Measurements from ENCODE around the gene CDK5RAP3. TPM values are rescaled to one million over a fixed set of nuclear protein-coding genes. Genes with fewer than 3 reads are reported as not detected.

The CDK5RAP3 gene
- total and polyA plus RNA-seq, 2 donors from 2014 or later (not counting 2 experiments from before 2014, with no cell fraction given): 77.6 to 83.6 TPM

Other genes starting within 250 kb of the CDK5RAP3 start
- not detected in 2 replicates for gene TBX21, start 237.9 kb upstream of the CDK5RAP3 start, total RNA-seq
- not detected in 2 replicates for gene TBX21, start 237.9 kb upstream of the CDK5RAP3 start, polyA plus RNA-seq
- gene OSBPL7, start 149.3 kb upstream of the CDK5RAP3 start, total RNA-seq: 5.0 and 5.6 TPM in 2 replicates
- 3.2 and 3.7 TPM in 2 replicates for gene OSBPL7, start 149.3 kb upstream of the CDK5RAP3 start, polyA plus RNA-seq
- gene MRPL10, start 139.6 kb upstream of the CDK5RAP3 start, total RNA-seq: 37.1 and 39.2 TPM in 2 replicates
- 46.7 and 49.5 TPM in 2 replicates for gene MRPL10, start 139.6 kb upstream of the CDK5RAP3 start, polyA plus RNA-seq
- 0.25 and 0.58 TPM in 2 replicates for gene LRRC46, start 139.4 kb upstream of the CDK5RAP3 start, total RNA-seq
- gene LRRC46, start 139.4 kb upstream of the CDK5RAP3 start, polyA plus RNA-seq: 0.60 and 0.76 TPM in 2 replicates
- gene SCRN2, start 129.8 kb upstream of the CDK5RAP3 start, total RNA-seq: 28.1 and 32.4 TPM in 2 replicates
- gene SCRN2, start 129.8 kb upstream of the CDK5RAP3 start, polyA plus RNA-seq: 35.8 and 40.7 TPM in 2 replicates
- gene SP6, start 120.0 kb upstream of the CDK5RAP3 start, total RNA-seq: 4.2 and 5.1 TPM in 2 replicates
- gene SP6, start 120.0 kb upstream of the CDK5RAP3 start, polyA plus RNA-seq: 3.3 and 4.6 TPM in 2 replicates
- gene SP2, start 74.9 kb upstream of the CDK5RAP3 start, total RNA-seq: 4.4 and 4.9 TPM in 2 replicates
- 5.7 and 6.3 TPM in 2 replicates for gene SP2, start 74.9 kb upstream of the CDK5RAP3 start, polyA plus RNA-seq
- 40.3 and 43.8 TPM in 2 replicates for gene PNPO, start 29.5 kb upstream of the CDK5RAP3 start, total RNA-seq
- gene PNPO, start 29.5 kb upstream of the CDK5RAP3 start, polyA plus RNA-seq: 22.3 and 23.6 TPM in 2 replicates
- not detected in 2 replicates for gene PRR15L, start 13.2 kb upstream of the CDK5RAP3 start, total RNA-seq
- gene PRR15L, start 13.2 kb upstream of the CDK5RAP3 start, polyA plus RNA-seq: not detected in 2 replicates
- 16.8 and 18.0 TPM in 2 replicates for gene COPZ2, start 66.7 kb downstream of the CDK5RAP3 start, total RNA-seq
- 18.3 and 23.3 TPM in 2 replicates for gene COPZ2, start 66.7 kb downstream of the CDK5RAP3 start, polyA plus RNA-seq
- 106 and 116 TPM in 2 replicates for gene NFE2L1, start 77.2 kb downstream of the CDK5RAP3 start, total RNA-seq
- gene NFE2L1, start 77.2 kb downstream of the CDK5RAP3 start, polyA plus RNA-seq: 58.7 and 62.8 TPM in 2 replicates
- 80.2 and 99.4 TPM in 2 replicates for gene CBX1, start 130.4 kb downstream of the CDK5RAP3 start, total RNA-seq
- 64.8 and 85.1 TPM in 2 replicates for gene CBX1, start 130.4 kb downstream of the CDK5RAP3 start, polyA plus RNA-seq
- 13.8 and 15.4 TPM in 2 replicates for gene SNX11, start 136.7 kb downstream of the CDK5RAP3 start, total RNA-seq
- 13.9 and 14.7 TPM in 2 replicates for gene SNX11, start 136.7 kb downstream of the CDK5RAP3 start, polyA plus RNA-seq

Data from foreskin keratinocyte (primary cell).